GM19395 (cell line): ENCODE results near the gene LYRM1.
"Not testable (repeated sequence)": the region's sequence is repeated elsewhere in the genome, so short reads cannot be mapped to it uniquely, and the experiment has no call there.

Experiments used
- ATAC-seq: cut with Tn5 transposase; IDR thresholded peaks from one replicate; pipeline ENCODE4 v1.9.1; 2021; ENCODE audit warnings: mild to moderate bottlenecking, moderate library complexity; ENCODE audit not compliant: unreplicated experiment

Gene LYRM1

GRCh38 chr16:20973201-20973600 is 72.6 kb downstream of the LYRM1 start:
- not testable (repeated sequence) for ATAC-seq
